Stimulated activated CD8-positive, alpha-beta memory T cell treated with anti-CD3 and anti-CD28 coated beads, Interleukin-4, amount 100 ng/mL, for 1 hour (primary cell): ENCODE data around the gene UTP14C.
"Not testable (repeated sequence)": the region's sequence is repeated elsewhere in the genome, so short reads cannot be mapped to it uniquely, and the experiment has no call there.

ENCODE experiments used
- DNase-seq, 2 donors: peaks; one replicate each; pipeline ENCODE4 v3.0.0-alpha.2; 2020; ENCODE audit warnings: low read depth in 2 of 2, low spot score in 1 of 2

UTP14C gene

DNA sequence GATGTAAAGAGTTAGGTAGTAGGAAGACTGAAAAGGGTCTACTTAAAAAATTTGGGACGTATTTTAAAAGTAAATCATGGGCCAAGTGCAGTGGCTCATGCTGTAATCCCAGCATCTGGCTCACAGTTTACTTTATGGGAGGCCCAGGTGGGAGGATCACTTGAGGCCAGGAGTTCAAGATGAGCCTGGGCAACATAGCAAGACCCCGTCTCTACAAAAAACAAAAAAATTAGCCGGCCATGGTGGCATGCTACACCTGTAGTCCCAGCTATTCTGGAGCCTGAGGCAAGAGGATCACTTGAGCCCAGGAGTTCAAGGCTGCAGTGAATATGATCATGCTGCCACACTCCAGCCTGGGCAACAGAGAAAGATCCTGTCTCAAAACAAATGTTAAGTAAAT is 23.0 kb downstream of the UTP14C start:
- no peak for DNase-seq

GRCh38 chr13:52048516-52048915 is 24.0 kb downstream of the UTP14C start:
- no peak for DNase-seq

DNA sequence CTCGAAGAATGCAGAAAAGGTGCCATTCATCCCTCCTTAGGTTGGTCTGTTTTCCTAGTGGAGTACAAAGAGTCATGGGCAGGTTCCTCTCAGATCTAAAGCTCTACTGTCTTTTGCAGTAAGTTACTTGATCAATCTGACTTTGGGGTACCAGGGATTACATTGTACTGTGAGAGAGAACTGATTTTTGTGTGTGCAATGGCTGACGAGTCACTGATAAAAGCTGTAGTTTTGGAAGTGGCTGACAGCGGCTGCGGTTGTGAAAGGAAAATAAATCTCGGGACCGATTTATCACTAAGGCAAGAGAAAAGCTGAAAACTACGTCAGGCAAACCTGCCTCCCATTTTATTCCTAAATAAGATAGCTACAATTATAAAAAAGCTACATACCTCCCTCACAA is 26.9 kb downstream of the UTP14C start:
- DNase-seq: no peak

DNA sequence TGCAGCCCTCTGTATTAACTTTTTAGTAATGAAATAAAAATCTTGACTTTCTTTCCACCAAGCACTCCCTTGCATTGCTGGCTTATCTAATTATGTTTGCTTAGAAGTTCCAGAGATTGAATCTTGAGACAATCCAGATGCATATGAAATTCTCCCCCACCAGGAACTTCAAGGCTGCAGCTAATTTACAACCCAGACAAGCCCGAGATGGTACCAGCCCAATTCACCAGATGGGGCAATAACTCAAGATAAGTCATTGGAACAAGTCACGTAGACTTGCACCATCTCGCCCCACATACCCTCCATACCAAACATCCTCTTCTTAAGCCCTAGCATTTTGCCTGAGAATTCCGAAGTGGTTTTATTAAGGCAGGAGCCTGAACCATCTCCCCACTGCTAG is 29.0 kb downstream of the UTP14C start:
- no peak for DNase-seq

GRCh38 chr13:52061064-52061463 is 36.6 kb downstream of the UTP14C start:
- DNase-seq: not testable (repeated sequence)

DNA sequence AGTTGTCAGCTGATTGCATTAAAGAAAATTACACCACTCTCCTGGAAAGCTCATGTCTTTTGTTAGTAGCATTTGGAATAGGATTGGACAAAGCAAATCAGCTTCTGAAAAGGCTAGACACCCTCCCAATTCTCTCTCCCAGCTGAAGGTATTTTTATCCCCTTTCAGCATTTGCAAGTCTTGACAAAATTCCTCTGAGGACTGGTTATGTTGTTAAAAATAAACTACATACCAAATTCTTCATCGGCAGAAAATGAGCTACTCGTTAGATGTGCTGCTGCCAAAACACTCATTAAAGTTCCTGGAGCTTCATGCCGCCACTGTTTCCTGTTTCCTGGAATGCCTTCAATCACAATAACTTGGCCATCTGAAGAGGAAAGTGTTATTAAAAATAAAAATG is 37.1 kb downstream of the UTP14C start:
- DNase-seq: no peak

GRCh38 chr13:52067237-52067636 is 42.7 kb downstream of the UTP14C start:
- DNase-seq: no peak

DNA sequence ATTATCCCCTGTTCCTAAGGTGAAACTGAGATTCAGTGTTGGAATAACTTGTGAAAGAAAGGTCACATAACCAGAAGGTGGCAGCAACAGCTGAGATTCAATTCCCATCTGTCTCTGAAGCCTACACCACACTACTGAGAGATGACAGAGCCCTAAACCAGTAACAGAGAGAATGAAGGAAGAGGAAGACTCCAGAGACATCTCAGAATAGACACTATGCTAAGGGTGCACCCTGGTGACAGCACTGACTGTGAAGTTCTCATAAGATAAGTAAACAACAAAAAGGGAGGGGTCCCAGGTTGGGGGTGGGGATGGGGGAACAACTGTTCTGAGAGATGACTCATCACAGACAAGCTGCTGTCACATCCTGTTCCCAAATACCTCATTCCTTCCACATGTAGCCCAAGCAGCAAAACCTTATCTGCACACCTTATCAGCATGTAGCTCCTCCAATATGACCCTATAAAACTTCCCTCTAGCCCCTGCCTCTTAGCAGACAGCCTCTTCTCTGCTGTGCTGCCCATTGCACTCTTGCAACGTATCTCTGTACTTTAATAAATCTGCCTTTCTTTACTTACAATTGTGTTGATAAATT is 46.5 kb downstream of the UTP14C start:
- no peak for DNase-seq
